Glutamatergic neuron (in vitro differentiated cells): Measurements from ENCODE around the gene MACROD1. TPM values are rescaled to one million over a fixed set of nuclear protein-coding genes. Genes with fewer than 3 reads are reported as not detected.

Source experiments
- DNase-seq: peaks from one replicate; pipeline ENCODE4 v3.0.0; 2022
- H3K27ac Mint-ChIP-seq: one replicate; pipeline ENCODE4 v1.8.0; 2020; ENCODE audit warnings: mild to moderate bottlenecking, mixed read lengths, inconsistent platforms; ENCODE audit not compliant: unreplicated experiment
- H3K27me3 Mint-ChIP-seq: one replicate; pipeline ENCODE4 v1.8.0; 2020; ENCODE audit warnings: mild to moderate bottlenecking, moderate library complexity, mixed read lengths, inconsistent platforms; ENCODE audit not compliant: unreplicated experiment
- H3K36me3 Mint-ChIP-seq: one replicate; pipeline ENCODE4 v1.8.0; 2020; ENCODE audit warnings: mild to moderate bottlenecking, mixed read lengths, inconsistent platforms; ENCODE audit not compliant: unreplicated experiment
- H3K4me1 Mint-ChIP-seq: one replicate; pipeline ENCODE4 v1.8.0; 2020; ENCODE audit warnings: mild to moderate bottlenecking, low read depth, mixed read lengths, inconsistent platforms; ENCODE audit not compliant: unreplicated experiment
- H3K4me3 Mint-ChIP-seq: one replicate; pipeline ENCODE4 v1.8.0; 2020; ENCODE audit warnings: mild to moderate bottlenecking, mixed read lengths, inconsistent platforms; ENCODE audit not compliant: unreplicated experiment
- H3K9me3 Mint-ChIP-seq: one replicate; pipeline ENCODE4 v1.8.0; 2020; ENCODE audit warnings: mild to moderate bottlenecking, moderate library complexity, mixed read lengths, inconsistent platforms; ENCODE audit not compliant: unreplicated experiment
- total RNA-seq: library from RNA; stranded (reverse); fragmentation: NEBNext Ultra II Directional; extraction: Animal tissue kit (Norgen Biotek cat#: 25700); gene quantifications from one replicate; pipeline ENCODE4 v1.2.1, GENCODE V29; 2021; ENCODE audit not compliant: unreplicated experiment
- TF ChIP-seq, protein P1 (sequence below): fragments of 200-600 bp; sonication (generic); IDR thresholded peaks from one replicate; pipeline ENCODE4 v1.5.0; 2021; ENCODE audit not compliant: partially characterized antibody, unreplicated experiment

Gene MACROD1
- total RNA-seq, 1 donor from 2014 or later = 12.7 TPM

DNA sequence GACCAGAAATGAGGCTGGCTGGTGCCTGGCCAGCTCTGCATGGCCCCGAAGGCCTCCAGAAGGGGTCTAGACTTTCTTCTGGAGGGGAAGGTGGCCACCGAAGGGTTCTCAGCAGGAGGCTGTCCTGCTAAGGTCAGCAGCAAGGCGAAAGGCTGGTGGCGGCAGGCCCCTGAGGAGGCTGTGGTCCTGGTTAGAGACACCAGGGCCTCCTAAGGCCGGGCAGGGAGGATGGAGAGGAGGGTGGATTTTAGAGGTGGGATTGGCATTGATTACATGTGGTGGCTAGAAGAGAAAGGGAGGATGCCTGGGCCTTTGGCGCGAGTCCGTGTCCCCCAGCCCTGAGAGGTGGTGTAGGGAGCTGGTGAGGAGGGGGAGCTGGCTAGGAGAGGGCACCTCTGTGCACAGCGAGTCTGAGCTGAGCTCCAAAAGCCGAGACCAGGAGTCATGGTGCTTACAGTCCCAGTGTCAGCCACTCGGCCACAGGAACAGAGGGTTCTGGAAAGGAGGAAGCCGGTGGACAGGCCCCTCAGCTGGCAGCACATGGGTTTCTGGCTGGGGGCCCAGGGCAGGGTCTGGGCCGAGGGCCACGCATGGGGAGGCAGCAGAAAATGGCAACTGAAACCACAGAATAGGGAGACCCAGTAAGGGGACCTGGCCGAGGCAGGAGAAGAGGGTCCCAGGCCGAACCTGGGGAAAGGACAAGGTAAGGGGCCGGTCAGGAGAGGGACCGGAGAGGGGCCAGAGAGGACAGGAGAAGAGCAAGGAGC lies 43.1 kb upstream of the MACROD1 start:
- H3K4me3 Mint-ChIP-seq = no peak overlapping the region
- H3K9me3 Mint-ChIP-seq = peaks cover 5% of the 10 kb centered on the region
- H3K27me3 Mint-ChIP-seq = peaks cover 14% of the 10 kb centered on the region
- TF ChIP-seq, protein P1, sequence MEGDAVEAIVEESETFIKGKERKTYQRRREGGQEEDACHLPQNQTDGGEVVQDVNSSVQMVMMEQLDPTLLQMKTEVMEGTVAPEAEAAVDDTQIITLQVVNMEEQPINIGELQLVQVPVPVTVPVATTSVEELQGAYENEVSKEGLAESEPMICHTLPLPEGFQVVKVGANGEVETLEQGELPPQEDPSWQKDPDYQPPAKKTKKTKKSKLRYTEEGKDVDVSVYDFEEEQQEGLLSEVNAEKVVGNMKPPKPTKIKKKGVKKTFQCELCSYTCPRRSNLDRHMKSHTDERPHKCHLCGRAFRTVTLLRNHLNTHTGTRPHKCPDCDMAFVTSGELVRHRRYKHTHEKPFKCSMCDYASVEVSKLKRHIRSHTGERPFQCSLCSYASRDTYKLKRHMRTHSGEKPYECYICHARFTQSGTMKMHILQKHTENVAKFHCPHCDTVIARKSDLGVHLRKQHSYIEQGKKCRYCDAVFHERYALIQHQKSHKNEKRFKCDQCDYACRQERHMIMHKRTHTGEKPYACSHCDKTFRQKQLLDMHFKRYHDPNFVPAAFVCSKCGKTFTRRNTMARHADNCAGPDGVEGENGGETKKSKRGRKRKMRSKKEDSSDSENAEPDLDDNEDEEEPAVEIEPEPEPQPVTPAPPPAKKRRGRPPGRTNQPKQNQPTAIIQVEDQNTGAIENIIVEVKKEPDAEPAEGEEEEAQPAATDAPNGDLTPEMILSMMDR = no peak
- H3K4me1 Mint-ChIP-seq = peaks cover 6% of the 10 kb centered on the region
- peak overlapping the region; percentile 33 for H3K27ac Mint-ChIP-seq
- no peak for DNase-seq
- no peaks in the 10 kb centered on the region for H3K36me3 Mint-ChIP-seq

DNA sequence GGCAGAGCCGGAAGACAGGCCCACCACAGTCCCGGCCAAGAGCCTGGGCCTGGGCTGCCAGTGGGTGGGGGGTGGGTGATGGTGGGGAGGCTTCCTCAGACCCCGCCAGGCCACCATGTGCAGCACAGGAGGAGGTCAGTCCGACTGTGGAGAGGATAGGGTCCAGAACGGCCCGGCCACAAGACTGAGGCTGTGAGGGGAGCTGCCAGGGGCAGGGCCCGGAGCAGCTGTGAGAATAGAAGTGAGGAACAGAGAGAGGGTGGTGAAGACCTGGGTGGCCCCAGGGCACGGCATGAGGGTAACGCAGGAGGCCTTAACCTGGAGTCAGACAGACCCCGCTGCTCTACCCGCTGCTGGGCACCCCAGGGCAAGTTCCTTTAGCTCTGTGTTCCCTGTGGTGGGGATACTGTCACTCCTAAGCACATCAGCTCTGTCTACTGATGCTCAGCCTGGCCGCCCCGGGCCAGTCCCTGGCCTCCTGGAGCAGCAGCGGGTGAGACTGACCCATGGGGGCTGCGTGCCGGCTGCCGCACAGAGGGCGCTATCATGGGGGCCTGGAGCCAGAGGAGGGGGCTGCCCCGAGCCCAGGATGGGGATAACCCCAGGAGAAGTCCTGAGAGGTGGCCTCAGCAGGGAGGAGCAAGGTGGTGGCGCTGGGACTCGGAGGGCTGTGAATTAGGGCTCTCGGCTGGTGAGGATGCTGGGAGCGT lies 42.3 kb upstream of the MACROD1 start:
- Mint-ChIP-seq H3K4me3 (no peak overlapping the region), H3K4me1 (peaks cover 9% of the 10 kb centered on the region), H3K36me3 (no peaks in the 10 kb centered on the region), H3K9me3 (peaks cover 5% of the 10 kb centered on the region), H3K27ac (no peak overlapping the region), H3K27me3 (peaks cover 10% of the 10 kb centered on the region)
- TF ChIP-seq, protein P1 = no peak
- no peak for DNase-seq

DNA sequence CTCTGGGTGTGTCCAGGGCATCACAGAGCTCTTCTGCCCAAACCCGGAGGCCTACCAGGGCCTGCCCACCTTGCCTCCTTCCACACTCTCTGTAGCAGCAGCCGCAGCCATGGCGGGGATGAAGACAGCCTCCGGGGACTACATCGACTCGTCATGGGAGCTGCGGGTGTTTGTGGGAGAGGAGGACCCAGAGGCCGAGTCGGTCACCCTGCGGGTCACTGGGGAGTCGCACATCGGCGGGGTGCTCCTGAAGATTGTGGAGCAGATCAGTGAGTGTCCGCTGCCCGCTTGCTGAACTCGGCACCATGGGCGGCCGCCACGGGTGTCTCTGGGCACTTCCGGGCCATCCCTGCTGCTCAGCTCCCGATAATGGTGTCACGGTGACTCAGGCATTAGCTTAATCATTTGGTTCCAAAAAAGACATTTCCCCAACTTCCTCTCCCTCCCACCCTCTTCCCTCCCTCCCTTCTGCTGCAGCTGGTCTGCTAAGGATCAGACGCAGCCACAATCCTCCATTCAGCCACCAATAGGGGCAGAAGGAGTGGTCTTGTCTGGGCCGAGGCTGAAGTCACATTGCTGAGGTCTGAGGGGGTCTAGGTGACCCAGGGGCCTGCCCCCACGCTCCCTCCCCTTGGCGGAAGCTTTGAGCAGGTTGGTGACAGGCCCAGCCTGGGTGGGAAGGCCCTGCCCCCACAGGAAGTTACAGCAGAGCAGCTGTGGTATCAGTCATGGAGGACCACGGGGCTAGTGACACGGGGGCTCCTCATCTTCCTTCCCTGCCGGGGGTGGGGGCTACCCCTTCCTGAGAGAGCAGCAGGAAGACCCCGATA lies 41.6 kb upstream of the MACROD1 start:
- TF ChIP-seq, protein P1 = no peak
- no peak for DNase-seq
- H3K4me3 Mint-ChIP-seq = no peak overlapping the region
- H3K27ac Mint-ChIP-seq = no peak overlapping the region
- H3K27me3 Mint-ChIP-seq = peaks cover 9% of the 10 kb centered on the region
- H3K9me3 Mint-ChIP-seq = peaks cover 5% of the 10 kb centered on the region
- peaks cover 10% of the 10 kb centered on the region for H3K4me1 Mint-ChIP-seq
- no peaks in the 10 kb centered on the region for H3K36me3 Mint-ChIP-seq

DNA sequence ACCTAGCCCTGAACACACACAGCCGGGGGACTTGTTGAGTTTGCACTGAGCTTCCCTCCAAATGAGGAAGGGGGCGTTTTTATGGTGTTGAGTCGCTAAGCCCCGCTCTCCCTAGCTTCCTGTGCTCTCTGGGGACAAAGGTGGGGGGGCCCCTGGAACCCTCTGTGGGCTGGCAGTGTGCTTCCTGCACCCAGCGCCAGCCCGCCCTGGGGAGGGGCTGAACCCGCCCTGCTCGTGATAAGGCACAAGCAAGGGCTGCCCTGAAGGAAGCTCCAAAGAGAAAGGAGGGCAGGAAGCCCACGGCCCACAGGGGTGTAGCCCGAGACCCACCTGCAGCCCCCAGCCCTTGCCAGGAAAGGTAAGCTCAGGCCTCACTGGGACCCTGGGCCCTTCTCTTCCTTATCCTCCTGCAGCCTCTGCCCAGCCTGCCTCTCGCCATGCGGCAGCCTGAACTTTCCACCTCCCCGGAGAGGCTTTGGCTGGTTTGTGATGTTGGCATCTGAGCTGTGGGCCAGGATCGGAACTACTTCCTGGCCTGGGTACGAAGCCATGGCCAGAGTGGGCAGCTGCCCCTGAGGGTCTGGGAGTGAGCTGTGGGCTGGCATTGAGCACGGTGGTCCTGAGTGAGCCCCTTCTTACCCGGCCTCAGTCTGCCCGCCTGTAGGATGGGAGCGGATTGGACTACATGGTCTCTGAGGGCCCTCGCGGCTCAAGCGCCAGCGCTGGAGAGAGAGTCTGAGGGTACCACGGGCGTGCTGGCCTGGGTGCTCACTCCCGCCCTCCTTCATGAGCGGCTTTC lies 40.7 kb upstream of the MACROD1 start, which contains the start of gene FERMT3:
Gene FERMT3 (plus strand): TSS at position 265 of the 799 bp plus-strand sequence. CDS start 644 bp downstream, outside the sequence.
- peak within 1 kb of the TSS; percentile 59 for H3K27ac Mint-ChIP-seq
- H3K36me3 Mint-ChIP-seq = no peaks in the 10 kb centered on the region
- H3K4me3 Mint-ChIP-seq = no peak within 1 kb of the TSS
- peaks cover 10% of the 10 kb centered on the region for H3K4me1 Mint-ChIP-seq
- H3K9me3 Mint-ChIP-seq = peaks cover 5% of the 10 kb centered on the region
- peaks cover 5% of the 10 kb centered on the region for H3K27me3 Mint-ChIP-seq
- TF ChIP-seq, protein P1 = no peak
- no peak for DNase-seq
